Caco-2 (cell line): ENCODE results near the gene CEP112. TPM values are rescaled to one million over a fixed set of nuclear protein-coding genes. Genes with fewer than 3 reads are reported as not detected.

ENCODE experiments used
- BruUV-seq: library from RNA; stranded (reverse); fragments of 400-500 nt; replicated peaks from 2 replicates; lab custom pipeline; 2021; lab: Mats Ljungman, UMichigan
- CTCF ChIA-PET: fragments of 300-600 bp; sonication (Branson Sonifier 250); formaldehyde crosslinking; loops from one replicate; lab custom pipeline; 2022; ENCODE audit warnings: antibody characterized with exemption; lab: Charles Lee
- POLR2A ChIA-PET: fragments of 300-600 bp; sonication (Branson Sonifier 250); formaldehyde crosslinking; loops from one replicate; lab custom pipeline; 2022; ENCODE audit warnings: antibody characterized with exemption; lab: Charles Lee
- DNase-seq, 2 experiments: peaks; one replicate each; pipeline versions ENCODE4 v3.0.0 to v3.0.0-alpha.2; 2020 to 2022
- H3K27me3 ChIP-seq: replicated peaks from 2 replicates; pipeline ENCODE4 v1.6.0; 2011; ENCODE audit warnings: low read length; ENCODE audit not compliant: control insufficient read depth, insufficient read depth
- H3K36me3 ChIP-seq: 2 replicates; pipeline ENCODE4 v1.5.1; 2011; ENCODE audit warnings: low read length; ENCODE audit not compliant: control insufficient read depth, insufficient read depth
- H3K4me1 ChIP-seq: fragments of 250-450 bp; sonication (Bioruptor Pico); 2 replicates; pipeline ENCODE4 v1.5.1; 2020; ENCODE audit warnings: mild to moderate bottlenecking
- H3K4me3 ChIP-seq: 2 replicates; pipeline ENCODE4 v1.5.1; 2011; ENCODE audit warnings: low read depth, mild to moderate bottlenecking, control low read depth, low read length
- H3K9me3 ChIP-seq: fragments of 250-450 bp; sonication (Bioruptor Pico); 2 replicates; pipeline ENCODE4 v1.5.1; 2020; ENCODE audit warnings: mild to moderate bottlenecking, moderate library complexity
- H3K27ac Mint-ChIP-seq: one replicate; pipeline ENCODE4 v1.8.0; 2022; ENCODE audit warnings: mixed read lengths; ENCODE audit not compliant: unreplicated experiment
- H3K27me3 Mint-ChIP-seq: one replicate; pipeline ENCODE4 v1.8.0; 2022; ENCODE audit warnings: mixed read lengths; ENCODE audit not compliant: insufficient read depth, unreplicated experiment
- H3K36me3 Mint-ChIP-seq: one replicate; pipeline ENCODE4 v1.8.0; 2022; ENCODE audit warnings: mild to moderate bottlenecking, mixed read lengths; ENCODE audit not compliant: insufficient read depth, unreplicated experiment
- H3K4me1 Mint-ChIP-seq: one replicate; pipeline ENCODE4 v1.8.0; 2022; ENCODE audit warnings: low read depth, mixed read lengths; ENCODE audit not compliant: unreplicated experiment
- H3K4me3 Mint-ChIP-seq: one replicate; pipeline ENCODE4 v1.8.0; 2022; ENCODE audit warnings: mild to moderate bottlenecking, moderate library complexity, mixed read lengths; ENCODE audit not compliant: unreplicated experiment
- H3K9me3 Mint-ChIP-seq: one replicate; pipeline ENCODE4 v1.8.0; 2022; ENCODE audit warnings: mixed read lengths; ENCODE audit not compliant: unreplicated experiment
- CTCF ChIP-seq, 2 experiments: fragments of 200-600 bp in 1 of 2; IDR thresholded peaks; 1 replicate in 1 of 2; 2 replicates in 1 of 2; pipeline versions ENCODE4 v1.5.1 to v1.8.0; 2011 to 2022; ENCODE audit warnings: antibody characterized with exemption in 1 of 2, control low read depth in 1 of 2, inconsistent platforms in 1 of 2, low read depth in 1 of 2, low read length in 1 of 2, mild to moderate bottlenecking in 1 of 2, moderate library complexity in 1 of 2; ENCODE audit not compliant: insufficient read depth in 1 of 2, severe bottlenecking in 1 of 2, unreplicated experiment in 1 of 2
- intact Hi-C: fragments of 100-400 bp; cut with micrococcal nuclease; formaldehyde crosslinking; loops from one replicate; pipeline ENCODE4 v1.10.0; 2022; ENCODE audit not compliant: unreplicated experiment
- total RNA-seq: library from RNA; stranded (reverse); gene quantifications from 2 replicates; pipeline ENCODE4 v1.2.3, GENCODE V29; 2022

The CEP112 gene
- total RNA-seq, 1 experiment from 2014 or later: 4.7 TPM

GRCh38 chr17:66171692-66172091 lies 20.2 kb downstream of the CEP112 start:
- no peaks in the 10 kb centered on the region for H3K27me3 ChIP-seq
- H3K27ac Mint-ChIP-seq: no peak overlapping the region
- CTCF ChIA-PET: no interaction called here

GRCh38 chr17:66171172-66171571 lies 20.8 kb downstream of the CEP112 start:
- no TSS peak for BruUV-seq
- Mint-ChIP-seq H3K27ac (no peak overlapping the region), H3K9me3 (no peaks in the 10 kb centered on the region), H3K4me1 (no peaks in the 10 kb centered on the region), H3K36me3 (no peaks in the 10 kb centered on the region), H3K4me3 (no peak overlapping the region), H3K27me3 (no peaks in the 10 kb centered on the region)
- ChIA-PET CTCF (no interaction called here), POLR2A (no interaction called here)
- H3K9me3 ChIP-seq: no peaks in the 10 kb centered on the region
- H3K4me1 ChIP-seq: no peaks in the 10 kb centered on the region
- TF ChIP-seq CTCF (IDR thresholded peaks at IDR 0.05; ENCODE audit: insufficient read depth in 1 of 2, low read depth in 1 of 2, low read length in 1 of 2, severe bottlenecking in 1 of 2, unreplicated experiment in 1 of 2): no peak
- DNase-seq: no peak
- no peaks in the 10 kb centered on the region for H3K27me3 ChIP-seq
- intact Hi-C loops: no loop called here
- no peaks in the 10 kb centered on the region for H3K36me3 ChIP-seq
- H3K4me3 ChIP-seq: no peak overlapping the region

More at GRCh38 chr17:66171692-66172091, 20.2 kb downstream of the CEP112 start:
- Mint-ChIP-seq H3K4me3 (no peak overlapping the region), H3K36me3 (no peaks in the 10 kb centered on the region), H3K27me3 (no peaks in the 10 kb centered on the region), H3K4me1 (no peaks in the 10 kb centered on the region), H3K9me3 (no peaks in the 10 kb centered on the region)
- Histone ChIP-seq H3K9me3 (no peaks in the 10 kb centered on the region), H3K36me3 (no peaks in the 10 kb centered on the region), H3K4me3 (no peak overlapping the region), H3K4me1 (no peaks in the 10 kb centered on the region)
- DNase-seq: no peak
- POLR2A ChIA-PET: no interaction called here
- intact Hi-C loops: no loop called here
- no TSS peak for BruUV-seq
- no peak for TF ChIP-seq CTCF (IDR thresholded peaks at IDR 0.05; ENCODE audit: insufficient read depth in 1 of 2, low read depth in 1 of 2, low read length in 1 of 2, severe bottlenecking in 1 of 2, unreplicated experiment in 1 of 2)

- H3K27me3 Mint-ChIP-seq: no peaks in the 10 kb centered on the region
- BruUV-seq: no TSS peak
- no peak overlapping the region for H3K27ac Mint-ChIP-seq
- no peak for TF ChIP-seq CTCF (IDR thresholded peaks at IDR 0.05; ENCODE audit: insufficient read depth in 1 of 2, low read depth in 1 of 2, low read length in 1 of 2, severe bottlenecking in 1 of 2, unreplicated experiment in 1 of 2)
- Histone ChIP-seq H3K4me3 (no peak overlapping the region), H3K4me1 (no peaks in the 10 kb centered on the region), H3K9me3 (no peaks in the 10 kb centered on the region), H3K27me3 (no peaks in the 10 kb centered on the region), H3K36me3 (no peaks in the 10 kb centered on the region)
- DNase-seq: no peak
- no peak overlapping the region for H3K4me3 Mint-ChIP-seq
- no peaks in the 10 kb centered on the region for H3K9me3 Mint-ChIP-seq
- intact Hi-C loops: loop anchor here (5.0 kb wide), 2 partner anchors 613 to 878 kb away; no protein-coding TSS in a partner anchor
- no peaks in the 10 kb centered on the region for H3K4me1 Mint-ChIP-seq
- POLR2A ChIA-PET: interaction anchor here (0.6 kb wide), 1 partner anchor 213 kb away, joined by 6 read pairs; no protein-coding TSS in a partner anchor
- CTCF ChIA-PET: interaction anchor here (0.6 to 0.9 kb wide), 2 partner anchors 236 to 938 kb away, joined by 3 to 8 read pairs; no protein-coding TSS in a partner anchor
- no peaks in the 10 kb centered on the region for H3K36me3 Mint-ChIP-seq
Measured at GRCh38 chr17:66169839-66170238, 22.1 kb downstream of the CEP112 start.
